HCT116 (cell line): ENCODE measurements around the gene CEP120. TPM values are rescaled to one million over a fixed set of nuclear protein-coding genes. Genes with fewer than 3 reads are reported as not detected.
A peak's percentile ranks its signal among the peaks of the same experiment; 100 is the strongest.

ENCODE experiments used
- ATAC-seq: fragments of 200-7000 bp; cut with Tn5 transposase; 2 replicates; pipeline ENCODE4 v1.9.1; 2020; ENCODE audit warnings: mild to moderate bottlenecking, moderate library complexity
- BruUV-seq: library from RNA; stranded (reverse); fragments of 400-500 nt; replicated peaks from 2 replicates; lab custom pipeline; 2021; lab: Mats Ljungman, UMichigan
- CTCF ChIA-PET: fragments of 300-600 bp; sonication (Branson Sonifier 250); formaldehyde crosslinking; loops from one replicate; lab custom pipeline; 2021; ENCODE audit warnings: antibody characterized with exemption; lab: Charles Lee
- POLR2A ChIA-PET: fragments of 300-600, 350-600 bp; sonication (Branson Sonifier 250); formaldehyde crosslinking; loops from one replicate; lab custom pipeline; 2021; ENCODE audit warnings: antibody characterized with exemption; lab: Charles Lee
- RAD21 ChIA-PET, 2 experiments: fragments of 300-600 bp; sonication (Branson Sonifier 250); formaldehyde crosslinking; loops; one replicate each; lab custom pipeline; 2023; ENCODE audit warnings: low total read pairs in 2 of 2; ENCODE audit not compliant: uncharacterized antibody in 2 of 2, unreplicated experiment in 2 of 2, low non-redundant PET in 1 of 2; lab: Charles Lee
- DNase-seq: peaks from one replicate; pipeline ENCODE4 v3.0.0-alpha.2; 2010; ENCODE audit warnings: low read depth, low spot score
- H2AFZ ChIP-seq: fragments of 200-600 bp; shearing (Covaris generic), sonication (generic); 2 replicates; pipeline ENCODE4 v1.6.1; 2017; ENCODE audit warnings: low read depth, mixed run types, mixed read lengths, antibody characterized with exemption, low read length; ENCODE audit not compliant: poor library complexity, severe bottlenecking
- H3K27ac ChIP-seq: 2 replicates; pipeline ENCODE4 v1.5.1; 2012; ENCODE audit warnings: low read depth, low read length
- H3K27me3 ChIP-seq: fragments of 200-600 bp; sonication (generic); 2 replicates; pipeline ENCODE4 v1.6.1; 2016; ENCODE audit warnings: mixed run types, low read length, mixed read lengths; ENCODE audit not compliant: insufficient read depth
- H3K36me3 ChIP-seq, 2 experiments: fragments of 200-500 bp in 1 of 2; fragments of 200-600 bp in 1 of 2; sonication (Bioruptor generic) in 1 of 2; sonication (generic) in 1 of 2; 2 replicates each; pipeline versions ENCODE4 v1.5.1 to v1.6.1; 2014 to 2016; ENCODE audit warnings: low read length in 2 of 2, inconsistent platforms in 1 of 2, mixed read lengths in 1 of 2, mixed run types in 1 of 2; ENCODE audit not compliant: insufficient read depth in 2 of 2, control insufficient read depth in 1 of 2
- H3K4me1 ChIP-seq, 2 experiments: fragments of 200-600 bp in 1 of 2; sonication (generic) in 1 of 2; 2 replicates each; pipeline versions ENCODE4 v1.5.1 to v1.6.1; 2012 to 2017; ENCODE audit warnings: low read length in 2 of 2, inconsistent platforms in 1 of 2, mild to moderate bottlenecking in 1 of 2, mixed read lengths in 1 of 2, mixed run types in 1 of 2, moderate library complexity in 1 of 2; ENCODE audit not compliant: insufficient read depth in 2 of 2, control insufficient read depth in 1 of 2
- H3K4me2 ChIP-seq: fragments of 200-600 bp; sonication (generic); 2 replicates; pipeline ENCODE4 v1.6.1; 2017; ENCODE audit warnings: mixed run types, low read length, mixed read lengths
- H3K4me3 ChIP-seq, 2 experiments: fragments of 200-600 bp in 1 of 2; sonication (generic) in 1 of 2; replicated peaks in 1 of 2; 2 replicates each; pipeline ENCODE4 v1.5.1; 2011 to 2016; ENCODE audit warnings: low read length in 2 of 2, control low read depth in 1 of 2, low read depth in 1 of 2, mild to moderate bottlenecking in 1 of 2, mixed read lengths in 1 of 2, mixed run types in 1 of 2
- H3K79me2 ChIP-seq: fragments of 200-600 bp; sonication (generic); 2 replicates; pipeline ENCODE4 v1.6.1; 2017; ENCODE audit warnings: mild to moderate bottlenecking, mixed run types, low read length, moderate library complexity, mixed read lengths; ENCODE audit not compliant: insufficient read depth
- H3K9ac ChIP-seq: fragments of 200-600 bp; sonication (generic); 2 replicates; pipeline ENCODE4 v1.6.1; 2016; ENCODE audit warnings: low read length, mixed read lengths
- H3K9me2 ChIP-seq: fragments of 200-600 bp; sonication (generic), shearing (Covaris generic); 2 replicates; pipeline ENCODE4 v1.6.1; 2017; ENCODE audit warnings: mixed run types, mild to moderate bottlenecking, moderate library complexity; ENCODE audit not compliant: insufficient read depth
- H3K9me3 ChIP-seq, 2 experiments: fragments of 200-500 bp in 1 of 2; fragments of 200-600 bp in 1 of 2; sonication (Bioruptor generic) in 1 of 2; sonication (generic) in 1 of 2; 2 replicates each; pipeline ENCODE4 v1.6.1; 2014 to 2017; ENCODE audit warnings: low read length in 2 of 2, mixed read lengths in 2 of 2, inconsistent platforms in 1 of 2, low read depth in 1 of 2, mild to moderate bottlenecking in 1 of 2, mixed run types in 1 of 2, moderate library complexity in 1 of 2; ENCODE audit not compliant: control insufficient read depth in 1 of 2, insufficient read depth in 1 of 2
- H4K20me1 ChIP-seq: fragments of 200-600 bp; sonication (generic), shearing (Covaris generic); 2 replicates; pipeline ENCODE4 v1.6.1; 2017; ENCODE audit warnings: mixed run types, mild to moderate bottlenecking, moderate library complexity; ENCODE audit not compliant: insufficient read depth
- CBX3 ChIP-seq: IDR thresholded peaks from 2 replicates; pipeline ENCODE4 v1.6.1; 2012; ENCODE audit warnings: low read depth
- CTCF ChIP-seq, 3 experiments: fragments of 200-600 bp in 1 of 3; sonication (generic) in 1 of 3; IDR thresholded peaks in 2 of 3; conservative IDR thresholded peaks in 1 of 3; 2 replicates each; pipeline ENCODE4 v1.5.1; 2012 to 2017; ENCODE audit warnings: low read depth in 2 of 3, low read length in 2 of 3, antibody characterized with exemption in 1 of 3, borderline replicate concordance in 1 of 3, control low read depth in 1 of 3, mild to moderate bottlenecking in 1 of 3, mixed read lengths in 1 of 3, mixed run types in 1 of 3, moderate library complexity in 1 of 3; ENCODE audit not compliant: insufficient read depth in 1 of 3
- ELF1 ChIP-seq: IDR thresholded peaks from 2 replicates; pipeline ENCODE4 v1.6.1; 2012; ENCODE audit warnings: low read depth, borderline replicate concordance
- RAD21 ChIP-seq: IDR thresholded peaks from 2 replicates; pipeline ENCODE4 v1.6.1; 2012; ENCODE audit warnings: low read depth, mild to moderate bottlenecking
- SP1 ChIP-seq: IDR thresholded peaks from 2 replicates; pipeline ENCODE4 v1.6.1; 2012; ENCODE audit warnings: low read depth
- YY1 ChIP-seq: IDR thresholded peaks from 2 replicates; pipeline ENCODE4 v1.6.1; 2011; ENCODE audit warnings: low read length, low read depth, moderate library complexity, mild to moderate bottlenecking; ENCODE audit not compliant: insufficient replicate concordance; ENCODE audit errors: extremely low read depth
- ZBTB33 ChIP-seq: IDR thresholded peaks from 2 replicates; pipeline ENCODE4 v1.6.1; 2011; ENCODE audit warnings: mild to moderate bottlenecking, low read length, moderate library complexity; ENCODE audit not compliant: insufficient replicate concordance; ENCODE audit errors: extremely low read depth
- ZFX ChIP-seq: fragments of 450-650 bp; IDR thresholded peaks from 2 replicates; pipeline ENCODE4 v1.6.1; 2017
- intact Hi-C: fragments of 100-400 bp; cut with micrococcal nuclease; formaldehyde crosslinking; loops from 2 replicates; pipeline ENCODE4 v1.10.0; 2022
- total RNA-seq: library from RNA; stranded (reverse); gene quantifications from one replicate; pipeline ENCODE4 v1.2.1, GENCODE V29; 2021; ENCODE audit not compliant: unreplicated experiment

Gene CEP120
- total RNA-seq, 1 experiment from 2014 or later: 30.2 TPM

GRCh38 chr5:123369371-123369968 lies 53.7 kb downstream of the CEP120 start:
- DNase-seq: no peak
- intact Hi-C loops: loop anchor here (5.0 kb wide), 2 partner anchors 243 to 867 kb away; no protein-coding TSS in a partner anchor
- Histone ChIP-seq H3K9ac (no peak overlapping the region), H3K4me3 (no peak overlapping the region), H3K27ac (no peak overlapping the region), H3K27me3 (no peaks in the 10 kb centered on the region), H2AFZ (no peak overlapping the region)
- ChIA-PET CTCF (interaction anchor here (2.9 kb wide), 1 partner anchor 853 kb away, joined by 11 read pairs; no protein-coding TSS in a partner anchor), POLR2A (no interaction called here), RAD21 (no interaction called here)
- BruUV-seq: no TSS peak
- TF ChIP-seq SP1: no peak
- TF ChIP-seq YY1: no peak
- no peak for TF ChIP-seq CTCF (IDR thresholded peaks at IDR 0.05 in 2 of 3, conservative IDR thresholded peaks at IDR 0.05 in 1 of 3; ENCODE audit: borderline replicate concordance in 1 of 3, insufficient read depth in 1 of 3, low read depth in 2 of 3, low read length in 2 of 3)
- TF ChIP-seq, all 23 proteins: peak for 0
- no peaks in the 10 kb centered on the region for H3K9me3 ChIP-seq
- H3K36me3 ChIP-seq: peaks cover 7 to 8% of the 10 kb centered on the region in 2 experiments; a peak in 3 of 4 replicates
- no peaks in the 10 kb centered on the region for H3K4me1 ChIP-seq
- no peak for ATAC-seq
- no peaks in the 10 kb centered on the region for H3K9me2 ChIP-seq
- no peaks in the 10 kb centered on the region for H4K20me1 ChIP-seq
- H3K79me2 ChIP-seq: no peaks in the 10 kb centered on the region
- H3K4me2 ChIP-seq: no peak overlapping the region

GRCh38 chr5:123367739-123368138 lies 55.5 kb downstream of the CEP120 start:
- no TSS peak for BruUV-seq
- Histone ChIP-seq H3K27ac (no peak overlapping the region), H3K79me2 (no peaks in the 10 kb centered on the region), H2AFZ (no peak overlapping the region), H3K36me3 (peaks cover 3 to 8% of the 10 kb centered on the region in 2 experiments; a peak in 2 of 4 replicates), H4K20me1 (no peaks in the 10 kb centered on the region), H3K4me3 (no peak overlapping the region), H3K27me3 (no peaks in the 10 kb centered on the region), H3K9me2 (no peaks in the 10 kb centered on the region), H3K9me3 (no peaks in the 10 kb centered on the region), H3K4me1 (no peaks in the 10 kb centered on the region), H3K4me2 (no peak overlapping the region), H3K9ac (no peak overlapping the region)
- CTCF ChIA-PET: interaction anchor here (0.6 to 2.1 kb wide), 3 partner anchors 22 to 852 kb away, joined by 3 to 11 read pairs (median 3); no protein-coding TSS in a partner anchor
- no peak for DNase-seq
- peak in 2 of 3 experiments; percentile 25 to 45; a peak in 3 of 6 replicates for TF ChIP-seq CTCF (IDR thresholded peaks at IDR 0.05 in 2 of 3, conservative IDR thresholded peaks at IDR 0.05 in 1 of 3; ENCODE audit: borderline replicate concordance in 1 of 3, insufficient read depth in 1 of 3, low read depth in 2 of 3, low read length in 2 of 3)
- TF ChIP-seq ZBTB33: no peak
- peak; percentile 47 for TF ChIP-seq RAD21
- no peak for TF ChIP-seq ZFX
- TF ChIP-seq CBX3: no peak
- TF ChIP-seq ELF1: no peak
- POLR2A ChIA-PET: no interaction called here
- RAD21 ChIA-PET: interaction anchor here in 1 of 2 experiments (1.5 kb wide), 1 partner anchor 851 kb away, joined by 5 read pairs; no protein-coding TSS in a partner anchor
- ATAC-seq: no peak
- intact Hi-C loops: loop anchor here (1.0 to 5.0 kb wide), 3 partner anchors 245 to 865 kb away; no protein-coding TSS in a partner anchor
